ENCODE results near the gene MMP20.
A peak's percentile ranks its signal among the peaks of the same experiment; 100 is the strongest.

Gene MMP20

DNA sequence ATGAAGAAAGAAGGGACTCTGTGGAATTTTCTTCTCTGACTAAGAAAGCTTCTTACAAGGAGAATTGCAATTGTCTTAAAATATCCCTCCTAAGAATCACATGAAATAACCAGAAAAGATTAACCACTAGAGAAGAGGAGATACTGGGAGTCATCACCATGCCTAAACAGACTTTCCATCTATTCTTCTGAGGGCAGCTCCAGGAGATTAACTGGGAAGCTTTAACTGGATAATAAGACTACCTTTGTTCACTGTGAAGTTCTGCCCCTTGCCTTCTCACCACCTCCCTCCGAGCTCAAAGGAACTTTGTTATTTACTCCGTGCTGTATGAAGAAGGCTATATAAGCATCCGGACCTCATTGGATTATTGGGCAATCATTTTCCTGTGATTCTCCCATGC, 70.0 kb downstream of the MMP20 start:
- Histone ChIP-seq H2BK12ac (ENCODE audit: low read length) (no peak overlapping the region), H3K9ac (ENCODE audit: low read depth, low read length, poor library complexity) (no peak overlapping the region), H3K9me3 (replicated peaks in 1 of 2; ENCODE audit: control insufficient read depth in 2 of 2, insufficient read depth in 1 of 2, low read depth in 1 of 2, low read length in 2 of 2) (no peaks in the 10 kb centered on the region), H2BK15ac (ENCODE audit: low read length) (no peak overlapping the region), H3K14ac (ENCODE audit: low read length) (no peak overlapping the region), H3K18ac (ENCODE audit: low read length) (no peak overlapping the region), H4K91ac (ENCODE audit: low read depth, low read length, poor library complexity) (no peak overlapping the region), H3K4me1 (ENCODE audit: control insufficient read depth in 2 of 2, insufficient read depth in 1 of 2, low read depth in 1 of 2, low read length in 2 of 2) (peaks cover 0 to 6% of the 10 kb centered on the region in 2 donors), H2BK5ac (ENCODE audit: low read length) (no peak overlapping the region), H3K27me3 (ENCODE audit: control insufficient read depth in 3 of 3, insufficient read depth in 3 of 3, low read depth in 1 of 3, low read length in 3 of 3) (peaks cover 0 to 3% (median 0%) of the 10 kb centered on the region in 3 experiments), H3K27ac (replicated peaks; ENCODE audit: low read length) (no peak overlapping the region), H2AFZ (ENCODE audit: low read length) (no peak overlapping the region), H3K4ac (ENCODE audit: low read length) (no peak overlapping the region), H2BK120ac (ENCODE audit: low read depth, low read length) (no peak overlapping the region), H2AK5ac (ENCODE audit: low read depth, low read length) (no peak overlapping the region), H3K79me1 (ENCODE audit: low read depth, low read length) (no peaks in the 10 kb centered on the region), H3K36me3 (replicated peaks in 1 of 2; ENCODE audit: control insufficient read depth in 2 of 2, insufficient read depth in 2 of 2, low read length in 2 of 2) (no peaks in the 10 kb centered on the region), H3K23ac (ENCODE audit: low read depth, low read length, poor library complexity) (no peak overlapping the region), H3K4me2 (ENCODE audit: insufficient read depth, low read length, poor library complexity, severe bottlenecking) (no peak overlapping the region), H4K8ac (ENCODE audit: low read depth, low read length) (no peak overlapping the region), H3K4me3 (ENCODE audit: low read length in 2 of 2) (no peak overlapping the region)
- no peak for DNase-seq (ENCODE audit: low spot score)
- WGBS, 2 donors (ENCODE audit: extremely low coverage in 2 of 2, insufficient read length in 2 of 2, insufficient replicate concordance in 1 of 2): no CpG with 5 or more reads among the region's 3 CpGs

DNA sequence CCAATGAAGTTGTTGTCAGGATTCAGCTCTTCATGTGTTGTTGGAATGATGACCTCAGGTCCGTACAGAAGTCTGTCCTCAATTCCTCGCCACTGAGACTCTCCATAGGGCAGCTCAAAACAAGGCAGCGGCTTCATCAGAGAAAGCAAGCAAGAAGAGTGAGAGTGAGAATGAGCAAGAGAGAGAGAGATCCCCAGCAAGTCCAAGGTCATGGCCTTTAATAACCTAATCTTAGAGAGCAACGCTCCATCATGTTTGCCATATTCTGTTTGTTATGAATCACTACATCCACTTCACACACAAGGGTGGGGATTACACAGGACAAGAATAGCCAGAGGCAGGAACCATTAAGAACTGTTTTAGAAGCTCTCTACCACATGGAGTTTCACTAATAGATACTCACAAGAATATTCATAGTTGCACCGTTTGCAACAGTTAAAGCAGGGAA, 71.3 kb downstream of the MMP20 start:
- H3K14ac ChIP-seq (ENCODE audit: low read length): no peak overlapping the region
- no peak overlapping the region for H3K4me2 ChIP-seq (ENCODE audit: insufficient read depth, low read length, poor library complexity, severe bottlenecking)
- no peak for DNase-seq (ENCODE audit: low spot score)
- H2AFZ ChIP-seq (ENCODE audit: low read length): no peak overlapping the region
- no peak overlapping the region for H3K9ac ChIP-seq (ENCODE audit: low read depth, low read length, poor library complexity)
- H3K18ac ChIP-seq (ENCODE audit: low read length): no peak overlapping the region
- no peaks in the 10 kb centered on the region for H3K79me1 ChIP-seq (ENCODE audit: low read depth, low read length)
- H3K23ac ChIP-seq (ENCODE audit: low read depth, low read length, poor library complexity): no peak overlapping the region
- H3K9me3 ChIP-seq (replicated peaks in 1 of 2; ENCODE audit: control insufficient read depth in 2 of 2, insufficient read depth in 1 of 2, low read depth in 1 of 2, low read length in 2 of 2): no peaks in the 10 kb centered on the region
- no peaks in the 10 kb centered on the region for H3K36me3 ChIP-seq (replicated peaks in 1 of 2; ENCODE audit: control insufficient read depth in 2 of 2, insufficient read depth in 2 of 2, low read length in 2 of 2)
- no peak overlapping the region for H4K8ac ChIP-seq (ENCODE audit: low read depth, low read length)
- no peak overlapping the region for H3K4me3 ChIP-seq (ENCODE audit: low read length in 2 of 2)
- no peak overlapping the region for H2AK5ac ChIP-seq (ENCODE audit: low read depth, low read length)
- H2BK15ac ChIP-seq (ENCODE audit: low read length): no peak overlapping the region
- H3K4ac ChIP-seq (ENCODE audit: low read length): no peak overlapping the region
- no peak overlapping the region for H3K27ac ChIP-seq (replicated peaks; ENCODE audit: low read length)
- H2BK12ac ChIP-seq (ENCODE audit: low read length): no peak overlapping the region
- H4K91ac ChIP-seq (ENCODE audit: low read depth, low read length, poor library complexity): no peak overlapping the region
- no peak overlapping the region for H2BK5ac ChIP-seq (ENCODE audit: low read length)
- no peak overlapping the region for H2BK120ac ChIP-seq (ENCODE audit: low read depth, low read length)
- H3K4me1 ChIP-seq (ENCODE audit: control insufficient read depth in 2 of 2, insufficient read depth in 1 of 2, low read depth in 1 of 2, low read length in 2 of 2): peaks cover 0 to 6% of the 10 kb centered on the region in 2 donors
- no peaks in the 10 kb centered on the region for H3K27me3 ChIP-seq (ENCODE audit: control insufficient read depth in 3 of 3, insufficient read depth in 3 of 3, low read depth in 1 of 3, low read length in 3 of 3)
- no CpG with 5 or more reads among the region's 5 CpGs for WGBS, 2 donors (ENCODE audit: extremely low coverage in 2 of 2, insufficient read length in 2 of 2, insufficient replicate concordance in 1 of 2)

DNA sequence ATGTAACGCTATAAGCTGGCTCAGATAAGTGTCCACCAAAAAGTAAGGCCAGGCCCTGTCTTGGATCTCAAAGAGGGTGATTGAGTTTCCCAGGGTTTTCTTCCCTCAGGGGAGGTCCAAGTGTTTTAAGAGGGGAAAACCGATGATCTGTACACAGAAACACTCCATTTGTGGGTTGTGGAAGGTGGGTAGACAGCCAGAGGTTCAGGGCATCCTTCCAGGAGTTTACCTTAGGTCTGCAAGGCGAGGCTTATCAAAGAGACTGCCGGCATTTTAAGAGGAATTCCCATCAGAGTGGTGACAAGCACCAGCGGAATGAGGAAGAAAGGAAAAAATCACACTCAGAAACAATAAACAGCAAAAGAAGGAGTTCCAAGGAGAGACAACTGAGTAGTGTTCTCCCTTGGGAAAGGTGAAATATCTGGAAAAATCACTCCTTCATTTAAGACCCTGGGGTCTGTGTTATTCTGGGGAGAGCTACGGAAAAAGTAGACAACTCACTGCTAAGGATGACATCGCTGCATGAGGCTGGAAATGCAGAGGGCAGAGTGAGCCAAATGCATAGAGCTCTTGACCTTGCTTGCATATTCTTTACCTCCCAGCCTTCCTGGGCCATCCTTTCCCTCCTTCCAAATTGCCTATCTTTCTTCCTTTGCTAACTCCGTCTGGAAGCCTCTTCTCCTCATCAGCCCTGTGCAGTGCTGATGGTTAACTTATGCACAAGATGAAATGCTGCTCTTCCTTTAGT, 72.5 kb downstream of the MMP20 start:
- H2BK5ac ChIP-seq (ENCODE audit: low read length): no peak overlapping the region
- no peak overlapping the region for H3K4me2 ChIP-seq (ENCODE audit: insufficient read depth, low read length, poor library complexity, severe bottlenecking)
- H2AK5ac ChIP-seq (ENCODE audit: low read depth, low read length): no peak overlapping the region
- no peak overlapping the region for H3K4ac ChIP-seq (ENCODE audit: low read length)
- no peak overlapping the region for H3K23ac ChIP-seq (ENCODE audit: low read depth, low read length, poor library complexity)
- no peak overlapping the region for H3K14ac ChIP-seq (ENCODE audit: low read length)
- no peak overlapping the region for H2BK120ac ChIP-seq (ENCODE audit: low read depth, low read length)
- no peak for DNase-seq (ENCODE audit: low spot score)
- peaks cover 0 to 6% of the 10 kb centered on the region in 2 donors for H3K4me1 ChIP-seq (ENCODE audit: control insufficient read depth in 2 of 2, insufficient read depth in 1 of 2, low read depth in 1 of 2, low read length in 2 of 2)
- H3K9ac ChIP-seq (ENCODE audit: low read depth, low read length, poor library complexity): no peak overlapping the region
- no peaks in the 10 kb centered on the region for H3K79me1 ChIP-seq (ENCODE audit: low read depth, low read length)
- H3K36me3 ChIP-seq (replicated peaks in 1 of 2; ENCODE audit: control insufficient read depth in 2 of 2, insufficient read depth in 2 of 2, low read length in 2 of 2): no peaks in the 10 kb centered on the region
- no peak overlapping the region for H4K8ac ChIP-seq (ENCODE audit: low read depth, low read length)
- H3K27me3 ChIP-seq (ENCODE audit: control insufficient read depth in 3 of 3, insufficient read depth in 3 of 3, low read depth in 1 of 3, low read length in 3 of 3): no peaks in the 10 kb centered on the region
- H4K91ac ChIP-seq (ENCODE audit: low read depth, low read length, poor library complexity): no peak overlapping the region
- no peak overlapping the region for H3K27ac ChIP-seq (replicated peaks; ENCODE audit: low read length)
- no peak overlapping the region for H2AFZ ChIP-seq (ENCODE audit: low read length)
- H3K4me3 ChIP-seq (ENCODE audit: low read length in 2 of 2): no peak overlapping the region
- WGBS, 2 donors (ENCODE audit: extremely low coverage in 2 of 2, insufficient read length in 2 of 2, insufficient replicate concordance in 1 of 2): no CpG with 5 or more reads among the region's 8 CpGs
- no peaks in the 10 kb centered on the region for H3K9me3 ChIP-seq (replicated peaks in 1 of 2; ENCODE audit: control insufficient read depth in 2 of 2, insufficient read depth in 1 of 2, low read depth in 1 of 2, low read length in 2 of 2)
- no peak overlapping the region for H2BK15ac ChIP-seq (ENCODE audit: low read length)
- no peak overlapping the region for H3K18ac ChIP-seq (ENCODE audit: low read length)
- H2BK12ac ChIP-seq (ENCODE audit: low read length): no peak overlapping the region

DNA sequence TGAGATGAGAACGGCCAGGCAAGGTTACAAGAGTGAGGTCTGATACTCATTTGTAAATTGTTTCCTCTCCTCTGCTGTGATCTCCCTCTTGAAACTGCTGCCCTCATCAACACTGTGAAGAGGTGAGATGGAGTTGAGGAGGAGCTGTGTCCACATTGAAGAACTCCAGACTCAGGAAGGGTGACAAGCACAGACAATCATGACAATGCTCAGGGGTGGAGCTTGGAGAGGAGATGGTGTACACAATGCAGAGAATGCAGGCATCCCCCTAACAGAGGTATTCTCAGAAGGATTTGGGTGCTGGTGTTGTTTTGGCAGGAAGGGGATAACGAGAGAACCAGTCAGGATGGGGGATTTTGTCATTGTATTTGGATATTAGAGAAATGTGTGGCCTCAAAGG, 73.1 kb downstream of the MMP20 start:
- no peaks in the 10 kb centered on the region for H3K79me1 ChIP-seq (ENCODE audit: low read depth, low read length)
- H2AFZ ChIP-seq (ENCODE audit: low read length): no peak overlapping the region
- no peaks in the 10 kb centered on the region for H3K27me3 ChIP-seq (ENCODE audit: control insufficient read depth in 3 of 3, insufficient read depth in 3 of 3, low read depth in 1 of 3, low read length in 3 of 3)
- no peak overlapping the region for H2AK5ac ChIP-seq (ENCODE audit: low read depth, low read length)
- H3K4me3 ChIP-seq (ENCODE audit: low read length in 2 of 2): no peak overlapping the region
- H3K9ac ChIP-seq (ENCODE audit: low read depth, low read length, poor library complexity): no peak overlapping the region
- no peak overlapping the region for H3K14ac ChIP-seq (ENCODE audit: low read length)
- H3K9me3 ChIP-seq (replicated peaks in 1 of 2; ENCODE audit: control insufficient read depth in 2 of 2, insufficient read depth in 1 of 2, low read depth in 1 of 2, low read length in 2 of 2): no peaks in the 10 kb centered on the region
- no CpG with 5 or more reads among the region's 2 CpGs for WGBS, 2 donors (ENCODE audit: extremely low coverage in 2 of 2, insufficient read length in 2 of 2, insufficient replicate concordance in 1 of 2)
- H2BK120ac ChIP-seq (ENCODE audit: low read depth, low read length): no peak overlapping the region
- H3K4ac ChIP-seq (ENCODE audit: low read length): no peak overlapping the region
- H3K4me1 ChIP-seq (ENCODE audit: control insufficient read depth in 2 of 2, insufficient read depth in 1 of 2, low read depth in 1 of 2, low read length in 2 of 2): peaks cover 0 to 6% of the 10 kb centered on the region in 2 donors
- no peak overlapping the region for H2BK15ac ChIP-seq (ENCODE audit: low read length)
- no peak overlapping the region for H2BK5ac ChIP-seq (ENCODE audit: low read length)
- H3K23ac ChIP-seq (ENCODE audit: low read depth, low read length, poor library complexity): no peak overlapping the region
- no peak for DNase-seq (ENCODE audit: low spot score)
- no peak overlapping the region for H4K8ac ChIP-seq (ENCODE audit: low read depth, low read length)
- H3K36me3 ChIP-seq (replicated peaks in 1 of 2; ENCODE audit: control insufficient read depth in 2 of 2, insufficient read depth in 2 of 2, low read length in 2 of 2): no peaks in the 10 kb centered on the region
- H3K18ac ChIP-seq (ENCODE audit: low read length): peak overlapping the region; percentile 15
- H3K4me2 ChIP-seq (ENCODE audit: insufficient read depth, low read length, poor library complexity, severe bottlenecking): no peak overlapping the region
- H3K27ac ChIP-seq (replicated peaks; ENCODE audit: low read length): no peak overlapping the region
- no peak overlapping the region for H4K91ac ChIP-seq (ENCODE audit: low read depth, low read length, poor library complexity)
- H2BK12ac ChIP-seq (ENCODE audit: low read length): no peak overlapping the region
